ENCODE results near the gene MRPL48.

DNA sequence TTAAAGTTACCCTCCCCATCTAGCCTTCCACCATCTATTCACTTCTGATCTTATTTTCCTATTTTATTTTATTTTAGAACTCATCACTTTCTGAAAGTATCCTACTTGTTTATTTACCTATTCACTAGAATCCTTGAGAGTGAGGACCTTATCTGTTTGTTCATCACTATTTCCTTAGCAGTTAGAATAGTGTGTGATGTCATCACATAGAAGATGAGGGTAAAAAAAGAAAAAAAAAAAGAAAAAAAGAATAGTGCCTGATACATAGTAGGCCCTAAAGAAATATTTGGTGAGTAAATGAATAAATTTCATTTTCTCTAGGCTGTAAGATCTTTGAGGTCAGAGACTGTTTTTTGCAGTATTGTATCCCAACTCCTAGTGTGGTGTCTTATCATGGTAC, 125.8 kb downstream of the MRPL48 start:
- TF ChIP-seq GTF2I (CRISPR knock-in tag; conservative IDR thresholded peaks at IDR 0.05) (no peak), HMGA2 (CRISPR knock-in tag; IDR thresholded peaks at IDR 0.05) (no peak), SP1 (CRISPR knock-in tag; conservative IDR thresholded peaks at IDR 0.05) (no peak)
- TF ChIP-seq, protein P1, sequence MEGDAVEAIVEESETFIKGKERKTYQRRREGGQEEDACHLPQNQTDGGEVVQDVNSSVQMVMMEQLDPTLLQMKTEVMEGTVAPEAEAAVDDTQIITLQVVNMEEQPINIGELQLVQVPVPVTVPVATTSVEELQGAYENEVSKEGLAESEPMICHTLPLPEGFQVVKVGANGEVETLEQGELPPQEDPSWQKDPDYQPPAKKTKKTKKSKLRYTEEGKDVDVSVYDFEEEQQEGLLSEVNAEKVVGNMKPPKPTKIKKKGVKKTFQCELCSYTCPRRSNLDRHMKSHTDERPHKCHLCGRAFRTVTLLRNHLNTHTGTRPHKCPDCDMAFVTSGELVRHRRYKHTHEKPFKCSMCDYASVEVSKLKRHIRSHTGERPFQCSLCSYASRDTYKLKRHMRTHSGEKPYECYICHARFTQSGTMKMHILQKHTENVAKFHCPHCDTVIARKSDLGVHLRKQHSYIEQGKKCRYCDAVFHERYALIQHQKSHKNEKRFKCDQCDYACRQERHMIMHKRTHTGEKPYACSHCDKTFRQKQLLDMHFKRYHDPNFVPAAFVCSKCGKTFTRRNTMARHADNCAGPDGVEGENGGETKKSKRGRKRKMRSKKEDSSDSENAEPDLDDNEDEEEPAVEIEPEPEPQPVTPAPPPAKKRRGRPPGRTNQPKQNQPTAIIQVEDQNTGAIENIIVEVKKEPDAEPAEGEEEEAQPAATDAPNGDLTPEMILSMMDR (IDR thresholded peaks at IDR 0.05) = no peak
